CD4-positive, alpha-beta T cell treated with Interleukin-21 for 1 hour (primary cell): ENCODE measurements around the gene GTF3C2.
"Not testable (repeated sequence)": the region's sequence is repeated elsewhere in the genome, so short reads cannot be mapped to it uniquely, and the experiment has no call there.

Source experiments
- DNase-seq: peaks from one replicate; pipeline ENCODE4 v3.0.0-alpha.2; 2020

GTF3C2 gene

GRCh38 chr2:27319839-27320238, 36.7 kb downstream of the GTF3C2 start:
- not testable (repeated sequence) for DNase-seq

- no peak for DNase-seq
Measured at GRCh38 chr2:27316655-27317412, 39.7 kb downstream of the GTF3C2 start.

GRCh38 chr2:27315122-27315521, 41.4 kb downstream of the GTF3C2 start:
- no peak for DNase-seq

GRCh38 chr2:27314709-27315108, 41.9 kb downstream of the GTF3C2 start:
- DNase-seq: no peak

GRCh38 chr2:27313882-27314645, 42.5 kb downstream of the GTF3C2 start:
- DNase-seq: no peak

- DNase-seq: no peak
Measured at GRCh38 chr2:27312152-27312551, 44.4 kb downstream of the GTF3C2 start.

- no peak for DNase-seq
Measured at GRCh38 chr2:27309651-27310050, 46.9 kb downstream of the GTF3C2 start.

- no peak for DNase-seq
Measured at GRCh38 chr2:27308359-27308881, 48.1 kb downstream of the GTF3C2 start, which contains the start of gene UCN. TSS of gene UCN (minus strand) at chr2:27308445. CDS start at chr2:27307895, 550 bp downstream.

- DNase-seq: no peak
Measured at GRCh38 chr2:27307545-27308358, 48.8 kb downstream of the GTF3C2 start.

- no peak for DNase-seq
Measured at GRCh38 chr2:27307287-27307544, 49.3 kb downstream of the GTF3C2 start.

- peak; percentile 22 for DNase-seq
Measured at GRCh38 chr2:27306573-27307286, 49.8 kb downstream of the GTF3C2 start.

GRCh38 chr2:27306136-27306535, 50.4 kb downstream of the GTF3C2 start:
- DNase-seq: no peak

- no peak for DNase-seq
Measured at GRCh38 chr2:27305516-27305915, 51.0 kb downstream of the GTF3C2 start.

- DNase-seq: no peak
Measured at GRCh38 chr2:27304488-27305240, 51.9 kb downstream of the GTF3C2 start.

- peak; percentile 67 for DNase-seq
Measured at GRCh38 chr2:27303093-27304025, 53.2 kb downstream of the GTF3C2 start.

- DNase-seq: not testable (repeated sequence)
Measured at GRCh38 chr2:27300606-27301005, 56.0 kb downstream of the GTF3C2 start.

GRCh38 chr2:27298391-27299080, 58.0 kb downstream of the GTF3C2 start:
- DNase-seq: no peak

GRCh38 chr2:27297195-27297594, 59.4 kb downstream of the GTF3C2 start:
- DNase-seq: no peak

- no peak for DNase-seq
Measured at GRCh38 chr2:27296481-27296880, 60.1 kb downstream of the GTF3C2 start.

GRCh38 chr2:27294928-27295327, 61.6 kb downstream of the GTF3C2 start:
- DNase-seq: no peak
